HG03159 (cell line): ENCODE data around the gene PRKN.
"Not testable (repeated sequence)": the region's sequence is repeated elsewhere in the genome, so short reads cannot be mapped to it uniquely, and the experiment has no call there.

ENCODE experiments used
- ATAC-seq: cut with Tn5 transposase; IDR thresholded peaks from one replicate; pipeline ENCODE4 v1.9.1; 2021; ENCODE audit warnings: mild to moderate bottlenecking, moderate library complexity; ENCODE audit not compliant: unreplicated experiment

PRKN gene

DNA sequence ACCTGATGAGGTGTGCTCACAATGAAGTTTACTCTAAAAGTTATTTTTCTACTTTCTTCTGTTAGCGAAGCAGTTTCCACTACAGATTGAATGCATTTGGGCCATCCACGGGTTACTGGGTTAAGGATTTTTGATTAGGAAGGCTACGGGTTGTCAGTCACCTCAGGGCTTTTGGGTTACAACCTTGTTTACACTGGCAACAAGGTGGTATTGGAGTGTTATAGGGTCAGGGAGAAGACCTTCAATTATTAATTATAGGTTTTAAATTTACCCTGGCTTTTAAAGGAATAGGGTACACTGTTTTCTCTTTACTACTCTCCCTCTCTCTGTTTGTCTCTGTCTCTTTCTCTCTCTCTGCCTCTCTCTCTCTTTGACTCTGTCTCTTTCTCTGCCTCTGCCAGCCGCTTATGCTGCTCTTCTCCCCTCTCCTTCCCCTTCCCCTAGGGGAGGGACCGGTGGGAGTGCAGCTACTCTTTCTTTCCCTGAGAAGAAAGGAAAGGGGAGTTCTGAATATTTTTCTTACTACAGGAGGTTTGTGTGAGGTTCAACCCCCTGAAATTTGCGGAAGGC, 1413.5 kb downstream of the PRKN start:
- no peak for ATAC-seq

DNA sequence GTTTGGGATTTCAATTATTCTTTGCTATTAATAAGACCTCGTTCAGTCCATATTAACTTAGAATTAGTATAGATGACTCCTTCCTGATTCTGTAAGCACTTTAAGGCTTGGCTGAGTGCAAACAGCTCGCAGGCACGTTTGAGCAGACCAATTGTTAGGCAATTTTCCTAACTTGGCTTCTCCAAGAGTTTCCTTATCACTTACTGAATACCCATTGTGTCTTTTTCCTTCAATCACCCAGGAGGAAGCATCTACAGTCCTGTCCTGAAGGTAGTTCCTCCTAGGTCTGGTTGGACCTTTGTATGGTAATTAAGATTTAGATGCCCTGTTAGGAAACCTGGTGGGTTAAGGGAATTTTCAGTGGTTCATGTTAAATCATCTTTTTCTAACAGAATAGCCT, 1414.1 kb downstream of the PRKN start:
- not testable (repeated sequence) for ATAC-seq

DNA sequence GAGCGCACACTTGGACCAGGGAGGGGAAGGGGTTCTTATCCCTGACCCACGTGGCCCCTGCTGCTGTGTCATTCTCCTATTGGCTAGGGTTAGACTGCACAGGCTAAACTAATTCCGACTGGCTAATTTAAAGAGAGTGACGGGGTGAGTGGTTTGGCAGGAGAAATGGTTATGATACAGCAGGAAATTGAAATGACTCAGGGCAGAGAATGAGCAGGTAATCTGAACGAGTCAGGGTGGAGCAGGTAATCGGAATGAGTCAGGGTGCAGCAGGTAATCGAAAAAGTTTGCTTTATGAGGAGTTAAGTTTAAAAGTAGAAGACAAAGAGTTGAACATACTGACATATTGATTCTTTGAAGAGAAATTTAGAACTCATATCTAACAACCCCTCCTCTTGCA, 1417.8 kb downstream of the PRKN start:
- not testable (repeated sequence) for ATAC-seq

DNA sequence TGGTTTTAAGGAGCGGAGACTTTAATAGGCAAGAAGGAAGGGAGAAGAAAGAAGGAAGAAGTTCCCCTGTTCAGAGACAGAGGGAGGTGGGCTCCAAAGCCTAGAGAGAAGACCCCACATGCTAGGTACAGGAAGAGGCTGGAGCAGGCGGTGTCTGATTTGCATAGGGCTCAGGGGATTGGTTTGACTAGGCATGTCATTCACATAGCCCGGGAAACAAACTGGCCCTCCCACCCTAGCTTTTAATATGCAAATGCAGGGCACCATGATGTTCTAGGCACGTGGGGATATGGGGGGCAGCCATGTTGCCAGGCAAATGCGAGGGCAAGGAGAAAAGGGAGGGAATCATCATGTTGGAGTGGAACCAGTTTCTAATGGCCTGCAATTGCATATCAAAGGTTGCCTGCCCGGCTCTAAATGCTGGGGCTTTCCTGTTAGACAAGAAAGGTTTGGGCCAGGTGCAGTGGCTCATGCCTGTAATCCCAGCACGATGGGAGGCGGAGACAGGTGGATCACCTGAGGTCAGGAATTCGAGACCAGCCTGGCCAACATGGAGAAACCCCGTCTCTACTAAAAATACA, 1419.4 kb downstream of the PRKN start:
- no peak for ATAC-seq

DNA sequence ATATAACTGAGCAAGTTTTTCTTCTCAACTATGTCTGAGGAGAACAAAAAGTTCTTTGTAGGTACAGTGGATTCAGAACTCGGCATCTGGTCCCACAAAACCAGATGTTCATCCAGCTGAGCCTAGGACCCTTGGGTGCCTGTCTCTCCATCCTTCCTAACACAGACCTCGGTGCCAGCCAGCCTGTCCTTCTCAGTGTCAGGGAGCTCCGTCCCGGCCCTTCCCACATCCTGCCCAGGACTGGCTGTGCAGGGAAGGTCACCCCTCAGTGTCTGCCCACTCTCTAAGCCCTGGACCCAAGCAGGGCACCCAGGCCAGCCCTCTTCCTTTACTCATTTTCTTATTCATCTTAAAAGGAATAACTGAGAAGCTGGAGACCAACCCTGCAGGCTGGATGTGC, 1421.7 kb downstream of the PRKN start:
- ATAC-seq, result no peak

DNA sequence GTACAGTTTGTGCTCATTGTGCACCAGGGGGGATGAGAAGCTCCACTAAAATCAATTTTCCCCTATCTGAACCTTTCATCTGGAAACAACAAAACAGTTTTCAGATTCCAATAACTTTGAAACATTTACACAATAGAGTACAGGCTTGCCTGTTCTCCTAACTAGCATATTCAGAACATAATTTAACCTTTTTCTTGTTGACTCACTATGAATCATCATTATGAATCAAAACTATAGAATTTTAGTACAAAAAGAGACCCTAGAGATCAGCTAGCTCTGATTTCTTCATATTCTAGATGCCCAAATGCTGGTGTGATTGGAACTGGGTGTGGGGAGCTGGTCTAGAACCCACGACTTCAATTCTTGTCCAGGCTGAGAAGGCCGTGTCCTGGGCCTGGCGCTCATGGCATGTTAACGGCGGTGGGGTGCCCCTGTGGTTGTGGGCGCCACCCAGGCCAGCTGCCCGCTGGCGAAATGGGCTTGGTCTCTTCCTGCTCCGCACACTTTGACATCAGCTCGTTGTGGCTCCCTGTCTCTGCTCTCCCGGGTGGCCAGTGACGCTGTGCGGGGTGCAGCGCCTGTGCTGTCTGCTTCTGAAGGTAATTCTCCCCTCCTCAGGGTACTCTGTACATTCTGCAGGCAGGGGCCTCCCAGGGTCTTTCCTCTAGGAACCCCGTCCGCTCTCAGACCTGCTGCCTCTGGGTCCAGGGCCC, 1423.8 kb downstream of the PRKN start:
- no peak for ATAC-seq

DNA sequence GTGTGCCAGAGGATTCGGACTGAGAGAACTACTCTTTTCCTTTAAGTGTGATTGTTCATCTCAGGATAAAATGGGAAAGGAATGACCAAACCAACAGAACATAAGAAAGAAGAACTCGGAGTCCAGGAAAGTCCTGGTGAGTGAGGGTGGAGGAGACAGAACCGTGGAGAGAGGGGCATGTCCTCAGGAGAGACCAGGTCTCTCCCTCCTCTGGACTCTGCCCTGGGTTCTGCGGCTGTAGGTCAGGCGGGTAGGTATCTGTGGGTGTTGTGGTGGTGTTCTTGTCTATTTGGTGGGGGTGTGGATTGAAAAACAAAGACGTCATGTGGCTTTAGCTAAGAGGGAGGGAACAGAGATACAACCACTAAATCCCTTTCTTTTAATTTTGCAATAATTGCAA, 1424.6 kb downstream of the PRKN start:
- ATAC-seq, result no peak

DNA sequence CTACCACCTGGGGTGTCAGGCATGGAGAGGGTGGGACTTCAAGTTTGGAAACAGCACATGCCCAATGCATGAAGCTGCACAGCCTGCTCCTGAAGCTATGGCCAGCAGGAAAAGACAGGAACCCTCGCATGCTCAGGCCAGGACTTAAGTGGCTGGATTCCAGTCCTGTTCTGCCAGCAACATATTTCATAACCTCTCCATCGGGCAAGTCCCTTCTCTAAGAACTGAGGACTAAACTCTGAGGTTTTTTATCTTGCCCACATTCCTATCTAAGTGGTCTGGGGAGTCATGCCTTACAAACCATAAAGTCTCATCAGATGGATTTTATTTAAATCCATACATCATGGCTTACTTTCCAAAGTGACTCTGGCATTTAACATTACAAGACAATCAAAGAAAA, 1426.2 kb downstream of the PRKN start:
- ATAC-seq, result no peak

DNA sequence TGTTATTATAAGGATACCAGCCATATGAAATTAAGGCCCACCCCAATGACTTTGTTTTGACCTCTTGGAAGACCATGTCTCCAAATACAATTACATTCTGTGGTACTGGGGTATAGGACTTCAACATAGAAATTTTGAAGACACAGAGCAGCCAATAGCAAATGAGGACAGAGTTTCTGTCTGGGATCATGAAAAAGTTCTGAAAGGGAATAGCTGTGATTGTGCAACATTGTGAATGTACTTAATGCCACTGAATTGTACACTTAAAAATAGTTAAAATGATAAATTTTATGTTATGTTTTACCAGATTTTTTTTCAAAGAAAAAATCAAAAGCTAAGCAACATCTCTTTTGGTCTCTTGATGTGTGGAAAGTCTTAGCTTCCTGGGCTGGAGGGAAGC, 1426.7 kb downstream of the PRKN start:
- no peak for ATAC-seq

DNA sequence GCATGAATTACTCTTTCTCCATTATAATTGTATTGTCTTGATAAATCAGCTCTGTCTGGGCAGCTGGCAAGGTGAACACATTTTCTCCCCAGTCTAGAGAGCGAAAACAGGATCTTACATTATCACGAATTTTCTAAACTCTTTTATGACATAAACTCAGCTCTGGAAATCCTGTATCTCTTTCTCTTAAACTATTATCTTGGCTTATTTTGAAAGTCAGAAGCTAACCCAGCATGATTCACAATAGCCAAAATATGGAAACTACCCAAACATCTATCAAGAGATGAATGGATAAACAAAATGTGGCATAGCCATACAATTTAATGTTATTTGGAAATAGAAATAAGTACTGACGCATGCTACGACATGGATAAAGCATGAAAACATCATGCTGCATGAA, 1427.8 kb downstream of the PRKN start:
- no peak for ATAC-seq
